Measurements from ENCODE around the gene CPD. TPM values are rescaled to one million over a fixed set of nuclear protein-coding genes. Genes with fewer than 3 reads are reported as not detected.
A peak's percentile ranks its signal among the peaks of the same experiment; 100 is the strongest.

The CPD gene
- total and polyA plus RNA-seq, 2 donors (not counting 1 experiment from before 2014, with no cell fraction given): 88.8 to 220 TPM

DNA sequence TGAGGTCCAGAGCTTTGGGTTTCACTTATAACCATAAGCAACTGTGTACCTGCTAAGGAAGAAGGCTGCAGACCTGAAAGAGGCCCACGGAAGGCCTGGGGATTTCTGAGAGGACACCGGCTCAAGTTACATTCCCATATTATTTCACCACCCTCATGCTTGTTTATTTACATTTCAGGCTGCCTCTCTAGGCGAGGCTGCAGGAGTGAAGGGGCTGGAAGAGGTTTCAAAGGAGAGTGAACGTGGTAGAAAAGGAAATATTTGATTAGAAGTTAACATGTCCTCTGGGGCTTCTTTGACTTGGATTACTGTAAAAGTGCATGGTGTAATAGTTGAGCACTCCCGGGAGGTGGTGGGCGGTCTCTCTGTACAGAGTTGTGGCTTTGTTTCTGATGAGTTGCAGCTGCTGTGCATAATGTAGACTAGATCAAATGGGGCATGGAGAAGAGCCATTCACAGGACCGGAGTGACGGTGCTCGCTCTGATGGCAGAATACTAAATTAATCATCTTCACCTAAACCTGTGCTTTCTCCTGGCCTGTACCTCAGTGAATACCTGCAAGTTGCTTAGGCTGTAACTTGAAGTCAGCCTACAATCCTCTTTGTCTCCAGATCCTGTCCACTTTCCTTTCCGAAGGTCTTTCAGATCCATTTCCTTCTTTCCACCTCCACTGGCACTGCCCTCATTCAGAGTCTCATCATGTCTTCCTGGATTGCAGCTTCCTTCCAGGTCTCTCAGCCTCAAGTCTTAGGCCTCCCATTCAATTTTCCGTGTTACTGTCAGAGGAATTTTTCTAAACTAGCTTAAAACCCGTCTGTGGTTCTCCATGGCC lies 1.9 kb upstream of the CPD start:
- Histone ChIP-seq H4K20me1 (ENCODE audit: control insufficient read depth, extremely low read depth, insufficient read depth, low read length) (no peaks in the 10 kb centered on the region), H3K9ac (ENCODE audit: insufficient read depth, low read length) (no peak overlapping the region), H3K9me3 (ENCODE audit: control insufficient read depth, insufficient read depth, low read depth, low read length) (no peaks in the 10 kb centered on the region), H3K27ac (ENCODE audit: insufficient read depth, low read length) (no peak overlapping the region), H2AFZ (ENCODE audit: low read length) (peak overlapping the region; percentile 13), H3K36me3 (ENCODE audit: control insufficient read depth, insufficient read depth, low read length) (no peaks in the 10 kb centered on the region), H3K27me3 (ENCODE audit: control insufficient read depth, insufficient read depth, low read length) (no peaks in the 10 kb centered on the region), H3K4me1 (ENCODE audit: control insufficient read depth, extremely low read depth, insufficient read depth, low read length) (peaks cover 17% of the 10 kb centered on the region), H3K79me2 (ENCODE audit: control insufficient read depth, insufficient read depth, low read length) (peaks cover 19% of the 10 kb centered on the region), H3K4me3 (replicated peaks in 1 of 4; ENCODE audit: control extremely low read depth in 1 of 4, insufficient read depth in 1 of 4, low read depth in 3 of 4, low read length in 4 of 4) (peak overlapping the region in 1 of 4 experiments; percentile 0), H3K4me2 (ENCODE audit: extremely low read depth, insufficient read depth, low read length) (peak overlapping the region; percentile 60)
- TF ChIP-seq EZH2 (IDR thresholded peaks at IDR 0.05; ENCODE audit: low read length, missing control alignments): no peak
- TF ChIP-seq, protein P1, sequence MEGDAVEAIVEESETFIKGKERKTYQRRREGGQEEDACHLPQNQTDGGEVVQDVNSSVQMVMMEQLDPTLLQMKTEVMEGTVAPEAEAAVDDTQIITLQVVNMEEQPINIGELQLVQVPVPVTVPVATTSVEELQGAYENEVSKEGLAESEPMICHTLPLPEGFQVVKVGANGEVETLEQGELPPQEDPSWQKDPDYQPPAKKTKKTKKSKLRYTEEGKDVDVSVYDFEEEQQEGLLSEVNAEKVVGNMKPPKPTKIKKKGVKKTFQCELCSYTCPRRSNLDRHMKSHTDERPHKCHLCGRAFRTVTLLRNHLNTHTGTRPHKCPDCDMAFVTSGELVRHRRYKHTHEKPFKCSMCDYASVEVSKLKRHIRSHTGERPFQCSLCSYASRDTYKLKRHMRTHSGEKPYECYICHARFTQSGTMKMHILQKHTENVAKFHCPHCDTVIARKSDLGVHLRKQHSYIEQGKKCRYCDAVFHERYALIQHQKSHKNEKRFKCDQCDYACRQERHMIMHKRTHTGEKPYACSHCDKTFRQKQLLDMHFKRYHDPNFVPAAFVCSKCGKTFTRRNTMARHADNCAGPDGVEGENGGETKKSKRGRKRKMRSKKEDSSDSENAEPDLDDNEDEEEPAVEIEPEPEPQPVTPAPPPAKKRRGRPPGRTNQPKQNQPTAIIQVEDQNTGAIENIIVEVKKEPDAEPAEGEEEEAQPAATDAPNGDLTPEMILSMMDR (conservative IDR thresholded peaks at IDR 0.05 in 1 of 2, IDR thresholded peaks at IDR 0.05 in 1 of 2; ENCODE audit: low read depth in 1 of 2, low read length in 2 of 2): no peak
- peak; percentile 75 to 93 for DNase-seq (ENCODE audit: low read depth in 2 of 2)

DNA sequence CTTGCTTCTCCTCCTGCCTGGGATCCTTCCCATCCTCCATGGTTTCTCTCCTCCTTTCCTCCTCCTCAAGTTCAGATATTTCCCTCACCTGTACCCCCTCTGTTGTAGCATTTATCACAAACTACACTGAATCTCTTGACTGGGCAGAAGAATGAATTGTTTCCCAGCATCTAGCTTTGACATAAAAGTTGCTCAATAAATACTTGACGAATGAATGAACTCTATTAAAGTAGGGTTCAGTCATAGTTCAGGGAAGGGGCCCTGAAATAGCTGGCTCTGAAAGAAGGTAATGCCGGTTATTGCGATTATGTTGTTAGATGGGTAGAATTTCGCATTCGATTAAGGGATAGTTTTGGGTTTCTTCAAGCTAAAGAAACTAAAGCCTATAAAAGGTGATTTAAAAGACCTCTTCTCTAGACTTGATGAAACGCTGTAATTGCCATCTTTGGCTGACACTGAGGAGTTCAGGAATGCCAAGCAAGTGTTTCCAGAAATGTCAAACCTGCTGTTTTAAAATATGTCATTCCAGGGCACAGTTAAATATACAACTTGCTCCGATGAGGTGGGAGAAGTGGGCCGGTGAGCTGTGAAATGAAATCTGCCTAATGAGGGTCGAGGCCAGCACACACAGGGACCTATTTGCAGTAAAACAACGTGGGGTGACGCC lies 1.0 kb upstream of the CPD start:
- H3K79me2 ChIP-seq (ENCODE audit: control insufficient read depth, insufficient read depth, low read length): peaks cover 21% of the 10 kb centered on the region
- no peaks in the 10 kb centered on the region for H3K36me3 ChIP-seq (ENCODE audit: control insufficient read depth, insufficient read depth, low read length)
- no peaks in the 10 kb centered on the region for H3K9me3 ChIP-seq (ENCODE audit: control insufficient read depth, insufficient read depth, low read depth, low read length)
- no peaks in the 10 kb centered on the region for H4K20me1 ChIP-seq (ENCODE audit: control insufficient read depth, extremely low read depth, insufficient read depth, low read length)
- H3K9ac ChIP-seq (ENCODE audit: insufficient read depth, low read length): no peak overlapping the region
- H3K27ac ChIP-seq (ENCODE audit: insufficient read depth, low read length): no peak overlapping the region
- TF ChIP-seq, protein P1 (conservative IDR thresholded peaks at IDR 0.05 in 1 of 2, IDR thresholded peaks at IDR 0.05 in 1 of 2; ENCODE audit: low read depth in 1 of 2, low read length in 2 of 2): no peak
- no peak for TF ChIP-seq EZH2 (IDR thresholded peaks at IDR 0.05; ENCODE audit: low read length, missing control alignments)
- peak overlapping the region in 2 of 4 experiments; percentile 70 to 74 for H3K4me3 ChIP-seq (replicated peaks in 1 of 4; ENCODE audit: control extremely low read depth in 1 of 4, insufficient read depth in 1 of 4, low read depth in 3 of 4, low read length in 4 of 4)
- no peaks in the 10 kb centered on the region for H3K27me3 ChIP-seq (ENCODE audit: control insufficient read depth, insufficient read depth, low read length)
- no peak overlapping the region for H2AFZ ChIP-seq (ENCODE audit: low read length)
- H3K4me1 ChIP-seq (ENCODE audit: control insufficient read depth, extremely low read depth, insufficient read depth, low read length): peaks cover 14% of the 10 kb centered on the region
- H3K4me2 ChIP-seq (ENCODE audit: extremely low read depth, insufficient read depth, low read length): peak overlapping the region; percentile 81
- DNase-seq (ENCODE audit: low read depth in 2 of 2): no peak

DNA sequence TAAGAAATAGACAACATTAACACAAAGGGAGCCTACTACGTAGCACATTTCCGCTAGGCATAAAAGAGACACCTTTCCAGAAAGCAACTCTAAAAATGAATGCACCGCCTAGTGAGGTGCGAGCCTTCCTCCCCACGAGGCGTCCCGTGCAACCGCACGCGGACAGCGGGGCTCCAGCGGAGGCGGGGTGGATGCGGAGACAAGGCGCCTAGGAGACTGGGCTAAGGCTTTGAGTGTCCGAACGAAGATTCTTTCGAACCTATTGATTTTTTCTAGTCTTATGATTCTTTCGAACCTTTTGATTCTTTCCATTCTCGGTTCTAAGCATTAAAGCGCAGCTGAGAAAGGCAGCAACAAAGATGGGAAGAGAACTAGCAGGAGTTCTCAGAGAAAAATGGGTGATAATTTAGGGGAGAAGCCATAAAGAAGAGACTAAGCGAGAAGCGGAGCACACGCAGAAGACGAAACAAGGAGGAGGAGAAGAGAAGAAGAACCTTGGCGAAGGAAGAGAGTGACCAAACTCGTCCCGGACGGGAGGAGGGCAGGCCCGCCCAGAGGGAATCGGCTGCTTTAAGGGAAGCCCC lies 394 bp upstream of the CPD start:
- no peaks in the 10 kb centered on the region for H4K20me1 ChIP-seq (ENCODE audit: control insufficient read depth, extremely low read depth, insufficient read depth, low read length)
- peaks cover 14% of the 10 kb centered on the region for H3K4me1 ChIP-seq (ENCODE audit: control insufficient read depth, extremely low read depth, insufficient read depth, low read length)
- DNase-seq (ENCODE audit: low read depth in 2 of 2): peak in 1 of 2 donors; percentile 23
- no peaks in the 10 kb centered on the region for H3K27me3 ChIP-seq (ENCODE audit: control insufficient read depth, insufficient read depth, low read length)
- H3K27ac ChIP-seq (ENCODE audit: insufficient read depth, low read length): peak overlapping the region; percentile 65
- H3K4me2 ChIP-seq (ENCODE audit: extremely low read depth, insufficient read depth, low read length): peak overlapping the region; percentile 81
- peak overlapping the region; percentile 76 for H2AFZ ChIP-seq (ENCODE audit: low read length)
- peak overlapping the region; percentile 18 to 74 (median 51) for H3K4me3 ChIP-seq (replicated peaks in 1 of 4; ENCODE audit: control extremely low read depth in 1 of 4, insufficient read depth in 1 of 4, low read depth in 3 of 4, low read length in 4 of 4)
- H3K36me3 ChIP-seq (ENCODE audit: control insufficient read depth, insufficient read depth, low read length): no peaks in the 10 kb centered on the region
- peaks cover 27% of the 10 kb centered on the region for H3K79me2 ChIP-seq (ENCODE audit: control insufficient read depth, insufficient read depth, low read length)
- H3K9ac ChIP-seq (ENCODE audit: insufficient read depth, low read length): peak overlapping the region; percentile 48
- H3K9me3 ChIP-seq (ENCODE audit: control insufficient read depth, insufficient read depth, low read depth, low read length): no peaks in the 10 kb centered on the region
- TF ChIP-seq, protein P1 (conservative IDR thresholded peaks at IDR 0.05 in 1 of 2, IDR thresholded peaks at IDR 0.05 in 1 of 2; ENCODE audit: low read depth in 1 of 2, low read length in 2 of 2): no peak
- no peak for TF ChIP-seq EZH2 (IDR thresholded peaks at IDR 0.05; ENCODE audit: low read length, missing control alignments)
